Measurements from ENCODE around the gene NTNG1. TPM values are rescaled to one million over a fixed set of nuclear protein-coding genes. Genes with fewer than 3 reads are reported as not detected.

Gene NTNG1
- total RNA-seq, 1 experiment from 2014 or later: 1.5 TPM

- no peak overlapping the region for H2AFZ ChIP-seq (ENCODE audit: low read length)
Measured at GRCh38 chr1:107479865-107480350, 339.1 kb downstream of the NTNG1 start.

More at GRCh38 chr1:107479865-107480350, 339.1 kb downstream of the NTNG1 start:
- Histone ChIP-seq H3K4me2 (ENCODE audit: insufficient read depth, insufficient read length, low read length) (no peak overlapping the region), H3K9ac (ENCODE audit: extremely low read depth, insufficient read length, low read length) (no peak overlapping the region), H3T11ph (ENCODE audit: low read length) (no peak overlapping the region), H3K23ac (ENCODE audit: insufficient read length, low read depth, low read length) (no peak overlapping the region), H2BK120ac (ENCODE audit: low read depth, low read length, poor library complexity, severe bottlenecking) (no peak overlapping the region), H3K4me1 (ENCODE audit: insufficient read depth, low read length) (no peaks in the 10 kb centered on the region), H3K14ac (ENCODE audit: insufficient read depth, low read length) (no peak overlapping the region), H4K91ac (ENCODE audit: insufficient read length, low read depth, low read length) (no peak overlapping the region), H2AK5ac (ENCODE audit: insufficient read length, low read length) (no peak overlapping the region), H4K8ac (replicated peaks; ENCODE audit: insufficient read length, low read depth, low read length) (no peak overlapping the region), H3K56ac (ENCODE audit: insufficient read length, low read depth, low read length) (no peak overlapping the region), H3K9me3 (ENCODE audit: control insufficient read depth, low read depth, low read length) (no peaks in the 10 kb centered on the region), H3K23me2 (ENCODE audit: insufficient read length, low read depth, low read length, poor library complexity, severe bottlenecking) (no peaks in the 10 kb centered on the region), H3K79me1 (ENCODE audit: insufficient read depth, low read depth, low read length, poor library complexity, severe bottlenecking) (no peaks in the 10 kb centered on the region), H3K4ac (ENCODE audit: low read depth, low read length) (no peak overlapping the region), H2BK15ac (ENCODE audit: low read depth, low read length) (no peak overlapping the region), H4K5ac (ENCODE audit: insufficient read length, low read depth, low read length) (no peak overlapping the region), H2BK12ac (ENCODE audit: insufficient read length, low read depth, low read length) (no peak overlapping the region), H2BK5ac (ENCODE audit: insufficient read length, low read length) (no peak overlapping the region), H3K27me3 (ENCODE audit: insufficient read depth, low read length) (no peaks in the 10 kb centered on the region), H3K27ac (ENCODE audit: insufficient read length, low read depth, low read length) (no peak overlapping the region), H4K20me1 (ENCODE audit: control insufficient read depth, insufficient read depth, insufficient read length) (no peaks in the 10 kb centered on the region), H3K18ac (ENCODE audit: insufficient read length, low read depth, low read length) (no peak overlapping the region), H2BK20ac (ENCODE audit: low read depth, low read length, poor library complexity, severe bottlenecking) (no peak overlapping the region), H3K79me2 (ENCODE audit: insufficient read depth, low read length) (no peaks in the 10 kb centered on the region)
- Mint-ChIP-seq H3K4me3 (no peak overlapping the region), H3K27ac (no peak overlapping the region), H3K36me3 (ENCODE audit: insufficient read depth in 1 of 3, low read depth in 3 of 3) (no peaks in the 10 kb centered on the region), H3K9me3 (no peaks in the 10 kb centered on the region), H3K4me1 (peaks cover 7 to 14% of the 10 kb centered on the region in 2 experiments), H3K27me3 (ENCODE audit: low read depth) (no peaks in the 10 kb centered on the region)
- no peak for TF ChIP-seq CTCF (conservative IDR thresholded peaks at IDR 0.05)
- DNase-seq: no peak
- WGBS (ENCODE audit: extremely low coverage, insufficient read length, low lambda C conversion rate): no CpG with 5 or more reads among the region's 11 CpGs
